PC-9 (cell line): ENCODE data around the gene PGS1. TPM values are rescaled to one million over a fixed set of nuclear protein-coding genes. Genes with fewer than 3 reads are reported as not detected.

Experiments used
- BruUV-seq: library from RNA; stranded (reverse); fragments of 400-500 nt; replicated peaks from 2 replicates; lab custom pipeline; 2021; lab: Mats Ljungman, UMichigan
- CTCF ChIA-PET: fragments of 300-600 bp; sonication (Branson Sonifier 250); formaldehyde crosslinking; loops from one replicate; lab custom pipeline; 2022; ENCODE audit warnings: antibody characterized with exemption; lab: Charles Lee
- POLR2A ChIA-PET: fragments of 300-600 bp; sonication (Branson Sonifier 250); formaldehyde crosslinking; loops from one replicate; lab custom pipeline; 2022; ENCODE audit warnings: antibody characterized with exemption; ENCODE audit not compliant: unreplicated experiment; lab: Charles Lee
- DNase-seq, 2 experiments: peaks; one replicate each; pipeline versions ENCODE4 v3.0.0 to v3.0.0-alpha.2; 2015 to 2022; ENCODE audit warnings: mixed read lengths in 1 of 2
- H2AFZ ChIP-seq: fragments of 200-600 bp; sonication (generic); 2 replicates; pipeline ENCODE4 v1.8.1; 2017; ENCODE audit warnings: antibody characterized with exemption
- H3F3A ChIP-seq: fragments of 200-600 bp; sonication (generic); 2 replicates; pipeline ENCODE4 v1.8.1; 2017; ENCODE audit warnings: antibody characterized with exemption, mild to moderate bottlenecking, low read depth; ENCODE audit not compliant: insufficient read depth
- H3K27ac ChIP-seq: fragments of 200-600 bp; sonication (generic); 2 replicates; pipeline ENCODE4 v1.6.1; 2016; ENCODE audit warnings: mixed run types
- H3K27me3 ChIP-seq: fragments of 200-600 bp; sonication (generic); 2 replicates; pipeline ENCODE4 v1.6.1; 2016; ENCODE audit warnings: low read depth, mixed run types; ENCODE audit not compliant: insufficient read depth
- H3K36me3 ChIP-seq: fragments of 200-600 bp; sonication (generic); 2 replicates; pipeline ENCODE4 v1.6.1; 2016; ENCODE audit warnings: low read depth, mixed run types
- H3K4me1 ChIP-seq: fragments of 200-600 bp; sonication (generic); replicated peaks from 2 replicates; pipeline ENCODE4 v1.6.1; 2016; ENCODE audit warnings: mixed run types; ENCODE audit not compliant: insufficient read depth
- H3K4me2 ChIP-seq: fragments of 200-600 bp; sonication (generic); 2 replicates; pipeline ENCODE4 v1.6.1; 2017; ENCODE audit warnings: mixed run types
- H3K4me3 ChIP-seq: fragments of 200-600 bp; sonication (generic); 2 replicates; pipeline ENCODE4 v1.6.1; 2016; ENCODE audit warnings: mixed run types
- H3K79me2 ChIP-seq: fragments of 200-600 bp; sonication (generic); 2 replicates; pipeline ENCODE4 v1.6.1; 2017; ENCODE audit warnings: low read depth, mixed run types
- H3K9me2 ChIP-seq: fragments of 200-600 bp; sonication (generic); 2 replicates; pipeline ENCODE4 v1.8.1; 2017; ENCODE audit warnings: mild to moderate bottlenecking; ENCODE audit not compliant: insufficient read depth
- H3K9me3 ChIP-seq: fragments of 200-600 bp; sonication (generic); 2 replicates; pipeline ENCODE4 v1.8.1; 2016; ENCODE audit warnings: low read depth; ENCODE audit not compliant: insufficient read depth
- H4K20me1 ChIP-seq: fragments of 200-600 bp; sonication (generic); 2 replicates; pipeline ENCODE4 v1.8.1; 2017; ENCODE audit not compliant: insufficient read depth
- CTCF ChIP-seq: fragments of 200-600 bp; sonication (generic); conservative IDR thresholded peaks from 2 replicates; pipeline ENCODE4 v1.6.1; 2017; ENCODE audit warnings: mixed run types, antibody characterized with exemption, mild to moderate bottlenecking, moderate library complexity
- EZH2 ChIP-seq: fragments of 200-600 bp; sonication (generic); IDR thresholded peaks from 2 replicates; pipeline ENCODE4 v1.8.0; 2017; ENCODE audit warnings: antibody characterized with exemption, low read depth
- intact Hi-C: fragments of 100-400 bp; cut with micrococcal nuclease; formaldehyde crosslinking; loops from one replicate; pipeline ENCODE4 v1.10.0; 2022; ENCODE audit not compliant: unreplicated experiment
- total RNA-seq: library from RNA; stranded (reverse); gene quantifications from 2 replicates; pipeline ENCODE4 v1.2.3, GENCODE V29; 2021

PGS1 gene
- total RNA-seq, 1 experiment from 2014 or later: 40.2 TPM

DNA sequence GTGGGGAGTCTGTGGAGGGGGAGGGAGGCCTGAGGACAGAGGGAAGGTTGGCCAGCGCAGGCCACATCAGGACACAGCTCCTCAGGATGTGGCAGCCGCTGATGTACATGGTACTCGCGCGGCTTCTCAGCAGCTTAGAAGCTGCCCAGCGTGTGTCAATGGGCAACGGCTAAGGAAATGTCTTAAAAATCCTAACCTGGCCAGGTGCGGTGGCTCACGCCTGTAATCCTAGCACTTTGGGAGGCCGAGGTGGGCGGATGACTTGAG lies 53.2 kb downstream of the PGS1 start:
- BruUV-seq: no TSS peak
- POLR2A ChIA-PET: no interaction called here

DNA sequence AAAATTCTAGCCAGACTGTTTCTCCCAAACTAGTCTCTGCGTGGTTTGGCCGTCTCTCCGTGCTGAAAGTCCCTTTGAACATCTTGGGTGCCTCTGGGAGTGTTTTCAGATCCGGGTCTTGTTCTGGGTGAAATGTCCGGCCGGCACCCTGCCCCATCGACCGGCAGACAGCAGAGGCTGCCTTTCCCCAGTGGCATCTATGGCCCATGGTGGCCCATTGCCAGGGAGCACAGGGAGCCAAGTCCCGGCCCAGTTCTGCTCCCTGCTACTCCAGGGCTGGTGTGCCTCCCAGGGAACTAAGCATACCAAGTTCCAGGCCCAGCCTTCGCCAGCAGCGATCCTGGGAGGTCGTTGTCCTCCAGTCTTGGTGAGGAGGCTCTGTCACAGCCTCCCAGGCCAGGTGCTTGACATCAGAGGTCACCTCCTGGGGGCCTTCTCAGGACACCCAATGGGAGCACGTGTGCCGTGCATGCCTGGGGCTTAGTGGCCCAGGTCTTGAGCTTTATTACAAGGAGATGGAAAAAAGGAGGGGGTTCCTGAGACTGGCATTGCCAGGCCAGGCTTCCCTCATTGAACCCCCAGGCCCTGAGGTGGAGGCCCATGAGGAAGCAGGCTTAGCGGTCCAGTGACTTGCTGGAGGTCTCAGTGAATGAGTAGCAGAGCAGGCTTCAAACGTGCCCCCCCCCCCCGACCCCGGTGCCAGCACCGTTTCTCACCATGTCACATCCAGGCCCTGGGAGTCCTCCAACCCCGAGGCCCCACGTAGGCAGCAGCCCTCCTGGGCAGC lies 54.0 kb downstream of the PGS1 start:
- BruUV-seq: no TSS peak
- Histone ChIP-seq H3K4me2 (no peak overlapping the region), H2AFZ (no peak overlapping the region), H3K36me3 (no peaks in the 10 kb centered on the region), H3K27me3 (no peaks in the 10 kb centered on the region), H3K79me2 (no peaks in the 10 kb centered on the region), H3K9me2 (no peaks in the 10 kb centered on the region), H4K20me1 (no peaks in the 10 kb centered on the region), H3K27ac (no peak overlapping the region), H3K4me3 (no peak overlapping the region), H3K9me3 (no peaks in the 10 kb centered on the region), H3F3A (no peaks in the 10 kb centered on the region), H3K4me1 (no peaks in the 10 kb centered on the region)
- ChIA-PET POLR2A (no interaction called here), CTCF (interaction anchor here (0.7 kb wide), 1 partner anchor 341 kb away, joined by 3 read pairs; no protein-coding TSS in a partner anchor)
- no peak for TF ChIP-seq EZH2
- TF ChIP-seq CTCF: no peak
- intact Hi-C loops: no loop called here
- no peak for DNase-seq

More for the DNA sequence above, 53.2 kb downstream of the PGS1 start:
- H3K36me3 ChIP-seq: no peaks in the 10 kb centered on the region
- no peaks in the 10 kb centered on the region for H3K9me3 ChIP-seq
- H3K4me2 ChIP-seq: no peak overlapping the region
- no peaks in the 10 kb centered on the region for H3K9me2 ChIP-seq
- no peaks in the 10 kb centered on the region for H3F3A ChIP-seq
- no peak overlapping the region for H2AFZ ChIP-seq
- H4K20me1 ChIP-seq: no peaks in the 10 kb centered on the region
- H3K27ac ChIP-seq: no peak overlapping the region
- intact Hi-C loops: no loop called here
- CTCF ChIA-PET: no interaction called here
- H3K27me3 ChIP-seq: no peaks in the 10 kb centered on the region
- H3K4me3 ChIP-seq: no peak overlapping the region
- DNase-seq: no peak
- H3K79me2 ChIP-seq: no peaks in the 10 kb centered on the region
- no peaks in the 10 kb centered on the region for H3K4me1 ChIP-seq
- TF ChIP-seq EZH2 (no peak), CTCF (no peak)

DNA sequence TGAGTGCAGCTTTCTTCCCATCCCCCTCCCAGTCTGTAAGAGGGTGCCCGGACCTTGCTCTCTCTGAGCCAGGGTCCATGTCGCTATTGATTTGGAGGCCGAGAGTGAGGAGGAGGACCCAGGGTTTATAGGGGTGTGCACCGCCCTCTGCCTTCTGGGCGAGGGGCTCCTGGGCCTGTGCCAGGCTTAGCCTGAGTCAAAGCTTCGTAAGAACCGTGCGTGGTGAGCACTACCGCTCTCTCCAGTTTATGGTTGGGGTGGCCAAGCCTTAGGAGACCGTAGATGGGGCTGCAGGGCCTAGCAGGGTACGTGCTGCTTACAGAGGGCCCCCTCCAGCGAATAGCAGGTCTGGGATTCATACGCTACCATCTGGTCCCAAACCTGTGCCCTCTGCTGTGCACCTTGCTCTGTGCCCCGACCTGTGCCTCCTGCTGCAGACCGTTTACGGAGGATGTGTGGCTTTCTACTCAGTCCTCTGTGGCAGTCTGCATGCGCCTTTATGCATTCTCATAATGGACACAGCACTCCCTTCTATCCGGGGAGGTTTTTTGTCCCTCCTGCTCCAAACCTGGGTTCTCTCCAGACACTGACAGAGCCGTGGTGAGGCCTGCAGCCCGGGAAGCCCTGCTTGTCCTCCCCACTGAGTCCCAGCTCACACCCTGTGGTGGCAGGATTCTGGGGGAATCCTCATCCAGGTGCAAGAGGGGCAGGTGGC lies 54.7 kb downstream of the PGS1 start:
- TF ChIP-seq EZH2 (no peak), CTCF (no peak)
- no peak overlapping the region for H3K27ac ChIP-seq
- intact Hi-C loops: no loop called here
- H3K4me2 ChIP-seq: no peak overlapping the region
- no peaks in the 10 kb centered on the region for H3K27me3 ChIP-seq
- H3K4me3 ChIP-seq: no peak overlapping the region
- POLR2A ChIA-PET: no interaction called here
- BruUV-seq: no TSS peak
- H2AFZ ChIP-seq: no peak overlapping the region
- no peaks in the 10 kb centered on the region for H3K4me1 ChIP-seq
- H3K36me3 ChIP-seq: no peaks in the 10 kb centered on the region
- no peaks in the 10 kb centered on the region for H3K9me2 ChIP-seq
- H3K9me3 ChIP-seq: no peaks in the 10 kb centered on the region
- CTCF ChIA-PET: interaction anchor here (0.7 kb wide), 1 partner anchor 342 kb away, joined by 3 read pairs; no protein-coding TSS in a partner anchor
- no peaks in the 10 kb centered on the region for H3K79me2 ChIP-seq
- H3F3A ChIP-seq: no peaks in the 10 kb centered on the region
- no peaks in the 10 kb centered on the region for H4K20me1 ChIP-seq
- no peak for DNase-seq
